NT2/D1 (cell line): Measurements from ENCODE around the gene SH3PXD2A.

ENCODE experiments used
- DNase-seq: peaks from one replicate; pipeline ENCODE4 v3.0.0-alpha.2; 2011; ENCODE audit warnings: low read depth, low spot score
- H3K27me3 ChIP-seq: 2 replicates; pipeline ENCODE4 v1.6.0; 2011; ENCODE audit warnings: mild to moderate bottlenecking; ENCODE audit not compliant: insufficient read length, insufficient read depth
- H3K36me3 ChIP-seq: 2 replicates; pipeline ENCODE4 v1.6.1; 2011; ENCODE audit warnings: mild to moderate bottlenecking, low read length, mixed read lengths; ENCODE audit not compliant: insufficient read depth, insufficient read length
- H3K4me1 ChIP-seq: 2 replicates; pipeline ENCODE4 v1.5.1; 2011; ENCODE audit not compliant: insufficient read depth, insufficient read length
- H3K4me3 ChIP-seq: 2 replicates; pipeline ENCODE4 v1.5.1; 2011; ENCODE audit warnings: low read depth; ENCODE audit not compliant: insufficient read length
- H3K9ac ChIP-seq: 2 replicates; pipeline ENCODE4 v1.6.0; 2011; ENCODE audit warnings: low read depth; ENCODE audit not compliant: insufficient read length
- H3K9me3 ChIP-seq: 2 replicates; pipeline ENCODE4 v1.5.1; 2011; ENCODE audit warnings: mild to moderate bottlenecking, low read length; ENCODE audit not compliant: insufficient read depth
- SUZ12 ChIP-seq: IDR thresholded peaks from 2 replicates; pipeline ENCODE4 v1.6.1; 2011; ENCODE audit not compliant: insufficient read length, insufficient read depth; ENCODE audit errors: extremely low read depth
- YY1 ChIP-seq: IDR thresholded peaks from 2 replicates; pipeline ENCODE4 v1.6.1; 2011; ENCODE audit not compliant: insufficient read length, insufficient read depth
- ZNF274 ChIP-seq: IDR thresholded peaks from 2 replicates; pipeline ENCODE4 v1.6.1; 2011; ENCODE audit warnings: mild to moderate bottlenecking, low read depth, low read length

The SH3PXD2A gene

GRCh38 chr10:103836861-103837260 is 18.5 kb downstream of the SH3PXD2A start:
- Histone ChIP-seq H3K9ac (no peak overlapping the region), H3K27me3 (no peaks in the 10 kb centered on the region), H3K9me3 (peaks cover 6% of the 10 kb centered on the region; the same call in 1 of the 2 replicates), H3K4me1 (peaks cover 11% of the 10 kb centered on the region), H3K4me3 (no peak overlapping the region), H3K36me3 (no peaks in the 10 kb centered on the region)
- TF ChIP-seq ZNF274 (no peak), SUZ12 (no peak), YY1 (no peak)
- DNase-seq: no peak

GRCh38 chr10:103836273-103836672 is 19.1 kb downstream of the SH3PXD2A start:
- DNase-seq: no peak
- Histone ChIP-seq H3K27me3 (no peaks in the 10 kb centered on the region), H3K9me3 (peaks cover 6% of the 10 kb centered on the region; the same call in 1 of the 2 replicates), H3K4me3 (no peak overlapping the region), H3K36me3 (no peaks in the 10 kb centered on the region), H3K4me1 (peaks cover 11% of the 10 kb centered on the region), H3K9ac (no peak overlapping the region)
- TF ChIP-seq YY1: no peak
- TF ChIP-seq SUZ12: no peak
- TF ChIP-seq ZNF274: no peak

- H3K27me3 ChIP-seq: no peaks in the 10 kb centered on the region
- DNase-seq: no peak
- no peak overlapping the region for H3K4me3 ChIP-seq
- no peak overlapping the region for H3K9ac ChIP-seq
- H3K36me3 ChIP-seq: no peaks in the 10 kb centered on the region
- H3K9me3 ChIP-seq: peaks cover 6% of the 10 kb centered on the region; the same call in 1 of the 2 replicates
- TF ChIP-seq SUZ12 (no peak), YY1 (no peak), ZNF274 (no peak)
- H3K4me1 ChIP-seq: peaks cover 7% of the 10 kb centered on the region
These were observed 20.0 kb downstream of the SH3PXD2A start for GRCh38 chr10:103835096-103836050.

GRCh38 chr10:103834436-103835095 is 20.8 kb downstream of the SH3PXD2A start:
- H3K4me1 ChIP-seq: no peaks in the 10 kb centered on the region
- DNase-seq: no peak
- no peak for TF ChIP-seq YY1
- TF ChIP-seq SUZ12: no peak
- no peak for TF ChIP-seq ZNF274
- no peak overlapping the region for H3K9ac ChIP-seq
- peaks cover 6% of the 10 kb centered on the region; the same call in 1 of the 2 replicates for H3K9me3 ChIP-seq
- H3K36me3 ChIP-seq: no peaks in the 10 kb centered on the region
- H3K4me3 ChIP-seq: no peak overlapping the region
- no peaks in the 10 kb centered on the region for H3K27me3 ChIP-seq

- TF ChIP-seq SUZ12 (no peak), ZNF274 (no peak), YY1 (no peak)
- Histone ChIP-seq H3K9ac (peak overlapping the region; percentile 53), H3K27me3 (no peaks in the 10 kb centered on the region), H3K36me3 (no peaks in the 10 kb centered on the region), H3K9me3 (peaks cover 6% of the 10 kb centered on the region; the same call in 1 of the 2 replicates), H3K4me1 (no peaks in the 10 kb centered on the region), H3K4me3 (no peak overlapping the region)
- DNase-seq: no peak
These were observed 21.5 kb downstream of the SH3PXD2A start for GRCh38 chr10:103833731-103834365.

GRCh38 chr10:103832806-103833205 is 22.6 kb downstream of the SH3PXD2A start:
- no peaks in the 10 kb centered on the region for H3K27me3 ChIP-seq
- DNase-seq: no peak
- no peaks in the 10 kb centered on the region for H3K4me1 ChIP-seq
- no peak for TF ChIP-seq YY1
- no peak for TF ChIP-seq ZNF274
- TF ChIP-seq SUZ12: no peak
- H3K9me3 ChIP-seq: peaks cover 6% of the 10 kb centered on the region; the same call in 1 of the 2 replicates
- no peak overlapping the region for H3K4me3 ChIP-seq
- no peaks in the 10 kb centered on the region for H3K36me3 ChIP-seq
- H3K9ac ChIP-seq: no peak overlapping the region
